Measurements from ENCODE around the gene CAVIN4. TPM values are rescaled to one million over a fixed set of nuclear protein-coding genes. Genes with fewer than 3 reads are reported as not detected.

Gene CAVIN4
- total and polyA plus RNA-seq, 2 of the 13 experiments (the other 11 are each of a cell fraction or from before 2014, with no cell fraction given): 0.54 to 1.00 TPM

- TF ChIP-seq, protein P1, sequence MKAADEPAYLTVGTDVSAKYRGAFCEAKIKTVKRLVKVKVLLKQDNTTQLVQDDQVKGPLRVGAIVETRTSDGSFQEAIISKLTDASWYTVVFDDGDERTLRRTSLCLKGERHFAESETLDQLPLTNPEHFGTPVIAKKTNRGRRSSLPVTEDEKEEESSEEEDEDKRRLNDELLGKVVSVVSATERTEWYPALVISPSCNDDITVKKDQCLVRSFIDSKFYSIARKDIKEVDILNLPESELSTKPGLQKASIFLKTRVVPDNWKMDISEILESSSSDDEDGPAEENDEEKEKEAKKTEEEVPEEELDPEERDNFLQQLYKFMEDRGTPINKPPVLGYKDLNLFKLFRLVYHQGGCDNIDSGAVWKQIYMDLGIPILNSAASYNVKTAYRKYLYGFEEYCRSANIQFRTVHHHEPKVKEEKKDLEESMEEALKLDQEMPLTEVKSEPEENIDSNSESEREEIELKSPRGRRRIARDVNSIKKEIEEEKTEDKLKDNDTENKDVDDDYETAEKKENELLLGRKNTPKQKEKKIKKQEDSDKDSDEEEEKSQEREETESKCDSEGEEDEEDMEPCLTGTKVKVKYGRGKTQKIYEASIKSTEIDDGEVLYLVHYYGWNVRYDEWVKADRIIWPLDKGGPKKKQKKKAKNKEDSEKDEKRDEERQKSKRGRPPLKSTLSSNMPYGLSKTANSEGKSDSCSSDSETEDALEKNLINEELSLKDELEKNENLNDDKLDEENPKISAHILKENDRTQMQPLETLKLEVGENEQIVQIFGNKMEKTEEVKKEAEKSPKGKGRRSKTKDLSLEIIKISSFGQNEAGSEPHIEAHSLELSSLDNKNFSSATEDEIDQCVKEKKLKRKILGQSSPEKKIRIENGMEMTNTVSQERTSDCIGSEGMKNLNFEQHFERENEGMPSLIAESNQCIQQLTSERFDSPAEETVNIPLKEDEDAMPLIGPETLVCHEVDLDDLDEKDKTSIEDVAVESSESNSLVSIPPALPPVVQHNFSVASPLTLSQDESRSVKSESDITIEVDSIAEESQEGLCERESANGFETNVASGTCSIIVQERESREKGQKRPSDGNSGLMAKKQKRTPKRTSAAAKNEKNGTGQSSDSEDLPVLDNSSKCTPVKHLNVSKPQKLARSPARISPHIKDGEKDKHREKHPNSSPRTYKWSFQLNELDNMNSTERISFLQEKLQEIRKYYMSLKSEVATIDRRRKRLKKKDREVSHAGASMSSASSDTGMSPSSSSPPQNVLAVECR (CRISPR knock-in tag; IDR thresholded peaks at IDR 0.05; ENCODE audit: borderline replicate concordance): peak; percentile 76; the same call in 1 of the 2 replicates
- no peak for TF ChIP-seq ZIK1 (CRISPR knock-in tag; IDR thresholded peaks at IDR 0.05; ENCODE audit: borderline replicate concordance, low read depth)
- TF ChIP-seq NFYC (CRISPR knock-in tag; IDR thresholded peaks at IDR 0.05): no peak
- TF ChIP-seq, protein P2, sequence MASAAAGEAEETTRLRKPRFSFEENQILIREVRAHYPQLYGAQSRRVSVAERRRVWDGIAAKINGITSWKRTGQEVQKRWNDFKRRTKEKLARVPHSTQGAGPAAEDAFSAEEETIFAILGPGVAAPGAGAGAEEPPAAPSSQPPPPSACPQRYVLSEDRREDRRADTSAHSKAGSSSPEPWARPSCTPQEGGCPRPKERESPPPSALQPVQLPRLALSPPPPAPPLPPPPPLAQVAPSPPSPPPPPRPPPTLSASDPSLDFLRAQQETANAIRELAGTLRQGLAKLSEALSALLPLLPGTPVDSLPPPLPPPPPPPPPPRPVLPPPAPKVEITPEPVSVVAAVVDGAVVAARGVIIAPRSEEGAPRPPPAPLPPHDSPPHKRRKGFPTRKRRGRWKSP (CRISPR knock-in tag; IDR thresholded peaks at IDR 0.05): peak; percentile 90
- TF ChIP-seq SOX6 (IDR thresholded peaks at IDR 0.05): no peak
- TF ChIP-seq SOX6 (CRISPR knock-in tag; IDR thresholded peaks at IDR 0.05): peak; percentile 27
- no peak for TF ChIP-seq ZSCAN22 (CRISPR knock-in tag; IDR thresholded peaks at IDR 0.05)
- TF ChIP-seq POLR2G (IDR thresholded peaks at IDR 0.05; ENCODE audit: low read depth, low read length): peak; percentile 56; the same call in 1 of the 2 replicates
- no peak for TF ChIP-seq TRIM24 (CRISPR knock-in tag; IDR thresholded peaks at IDR 0.05)
- no peak for TF ChIP-seq HNF4G (IDR thresholded peaks at IDR 0.05; ENCODE audit: borderline replicate concordance, low read depth, low read length)
- no peak for TF ChIP-seq HNF4G (CRISPR knock-in tag; IDR thresholded peaks at IDR 0.05; ENCODE audit: borderline replicate concordance, low read depth)
- no peak for TF ChIP-seq TBL1XR1 (IDR thresholded peaks at IDR 0.05; ENCODE audit: borderline replicate concordance, low read length, partially characterized antibody)
- TF ChIP-seq TFDP2 (CRISPR knock-in tag; IDR thresholded peaks at IDR 0.05): peak; percentile 92
- TF ChIP-seq TP53 (CRISPR knock-in tag; conservative IDR thresholded peaks at IDR 0.05): no peak
- TF ChIP-seq, protein P3, sequence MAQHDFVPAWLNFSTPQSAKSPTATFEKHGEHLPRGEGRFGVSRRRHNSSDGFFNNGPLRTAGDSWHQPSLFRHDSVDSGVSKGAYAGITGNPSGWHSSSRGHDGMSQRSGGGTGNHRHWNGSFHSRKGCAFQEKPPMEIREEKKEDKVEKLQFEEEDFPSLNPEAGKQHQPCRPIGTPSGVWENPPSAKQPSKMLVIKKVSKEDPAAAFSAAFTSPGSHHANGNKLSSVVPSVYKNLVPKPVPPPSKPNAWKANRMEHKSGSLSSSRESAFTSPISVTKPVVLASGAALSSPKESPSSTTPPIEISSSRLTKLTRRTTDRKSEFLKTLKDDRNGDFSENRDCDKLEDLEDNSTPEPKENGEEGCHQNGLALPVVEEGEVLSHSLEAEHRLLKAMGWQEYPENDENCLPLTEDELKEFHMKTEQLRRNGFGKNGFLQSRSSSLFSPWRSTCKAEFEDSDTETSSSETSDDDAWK (CRISPR knock-in tag; IDR thresholded peaks at IDR 0.05): no peak
- TF ChIP-seq HDAC2 (CRISPR knock-in tag; IDR thresholded peaks at IDR 0.05): peak; percentile 36; the same call in 1 of the 2 replicates
- no peak for TF ChIP-seq HMGA1 (CRISPR knock-in tag; conservative IDR thresholded peaks at IDR 0.05)
- TF ChIP-seq, protein P4, sequence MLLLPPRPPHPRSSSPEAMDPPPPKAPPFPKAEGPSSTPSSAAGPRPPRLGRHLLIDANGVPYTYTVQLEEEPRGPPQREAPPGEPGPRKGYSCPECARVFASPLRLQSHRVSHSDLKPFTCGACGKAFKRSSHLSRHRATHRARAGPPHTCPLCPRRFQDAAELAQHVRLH (CRISPR knock-in tag; IDR thresholded peaks at IDR 0.05; ENCODE audit: borderline replicate concordance, low read depth): no peak; the same call in 1 of the 2 replicates
- no peak for TF ChIP-seq ZFP82 (CRISPR knock-in tag; IDR thresholded peaks at IDR 0.05; ENCODE audit: borderline replicate concordance)
- no peak for TF ChIP-seq MNT (IDR thresholded peaks at IDR 0.05)
These were observed 20.8 kb downstream of the CAVIN4 start (continued) for GRCh38 chr9:100598641-100599145.

Data from HepG2 (cell line).